ENCODE measurements around the gene MYO10. TPM values are rescaled to one million over a fixed set of nuclear protein-coding genes. Genes with fewer than 3 reads are reported as not detected.

Gene MYO10
- total RNA-seq, 4 donors from 2014 or later, result 5.6 to 11.0 (median 6.4) TPM

GRCh38 chr5:16899171-16899570 is 36.9 kb downstream of the MYO10 start:
- WGBS, 2 donors (ENCODE audit: low coverage in 1 of 2), result 81 to 93% methylated on average over 7 to 8 of the region's 12 CpGs
- no peak overlapping the region for H3K27ac ChIP-seq
- no peaks in the 10 kb centered on the region for H3K27me3 ChIP-seq

DNA sequence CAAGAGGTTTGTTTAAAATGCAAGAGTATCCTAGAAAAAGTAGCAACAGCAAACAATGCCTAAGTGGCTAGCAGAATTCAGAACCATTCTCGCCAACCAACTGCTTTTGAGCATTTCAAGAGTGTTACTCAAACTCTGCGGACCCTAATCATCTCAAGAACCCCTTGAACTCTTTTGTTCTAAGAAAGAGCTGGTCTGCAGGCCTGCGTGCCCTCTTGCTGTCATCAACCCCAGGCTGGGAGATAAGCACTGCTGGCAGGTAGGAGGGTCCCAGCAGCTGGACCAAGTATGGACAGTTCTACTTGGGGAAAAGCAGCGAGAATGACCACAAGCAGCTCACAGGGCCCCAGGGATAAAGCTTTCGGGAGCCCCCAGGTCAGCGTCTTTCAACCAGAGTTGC is 38.3 kb downstream of the MYO10 start:
- Histone ChIP-seq H3K4me3 (no peak overlapping the region), H3K36me3 (no peaks in the 10 kb centered on the region), H3K27me3 (no peaks in the 10 kb centered on the region), H3K27ac (no peak overlapping the region), H3K9me3 (no peaks in the 10 kb centered on the region), H3K4me1 (no peaks in the 10 kb centered on the region)
- ATAC-seq, result no peak
- WGBS, 2 donors (ENCODE audit: low coverage in 1 of 2), result 98 to 100% methylated on average over 2 to 5 of the region's 6 CpGs
- TF ChIP-seq POLR2AphosphoS5 (IDR thresholded peaks at IDR 0.05) (no peak), POLR2A (IDR thresholded peaks at IDR 0.05) (no peak), CTCF (IDR thresholded peaks at IDR 0.05) (no peak)

More at GRCh38 chr5:16899171-16899570, 36.9 kb downstream of the MYO10 start:
- ATAC-seq, result no peak
- H3K36me3 ChIP-seq, result no peaks in the 10 kb centered on the region
- H3K4me3 ChIP-seq, result no peak overlapping the region
- H3K4me1 ChIP-seq, result no peaks in the 10 kb centered on the region
- no peak for TF ChIP-seq POLR2A (IDR thresholded peaks at IDR 0.05)
- no peak for TF ChIP-seq EP300 (IDR thresholded peaks at IDR 0.05)
- no peak for TF ChIP-seq CTCF (IDR thresholded peaks at IDR 0.05)
- TF ChIP-seq POLR2AphosphoS5 (IDR thresholded peaks at IDR 0.05), result no peak
- H3K9me3 ChIP-seq, result no peaks in the 10 kb centered on the region

- no peaks in the 10 kb centered on the region for H3K27me3 ChIP-seq
- H3K9me3 ChIP-seq, result no peaks in the 10 kb centered on the region
- ATAC-seq, result no peak
- 47 to 59% methylated on average over 3 to 7 of the region's 7 CpGs for WGBS, 2 donors (ENCODE audit: low coverage in 1 of 2)
- H3K27ac ChIP-seq, result no peak overlapping the region
- TF ChIP-seq CTCF (IDR thresholded peaks at IDR 0.05), result no peak
- TF ChIP-seq EP300 (IDR thresholded peaks at IDR 0.05), result no peak
- TF ChIP-seq POLR2A (IDR thresholded peaks at IDR 0.05), result no peak
- no peak for TF ChIP-seq POLR2AphosphoS5 (IDR thresholded peaks at IDR 0.05)
- no peak overlapping the region for H3K4me3 ChIP-seq
- no peaks in the 10 kb centered on the region for H3K4me1 ChIP-seq
- no peaks in the 10 kb centered on the region for H3K36me3 ChIP-seq
Observed at GRCh38 chr5:16897284-16897704, 38.8 kb downstream of the MYO10 start.

DNA sequence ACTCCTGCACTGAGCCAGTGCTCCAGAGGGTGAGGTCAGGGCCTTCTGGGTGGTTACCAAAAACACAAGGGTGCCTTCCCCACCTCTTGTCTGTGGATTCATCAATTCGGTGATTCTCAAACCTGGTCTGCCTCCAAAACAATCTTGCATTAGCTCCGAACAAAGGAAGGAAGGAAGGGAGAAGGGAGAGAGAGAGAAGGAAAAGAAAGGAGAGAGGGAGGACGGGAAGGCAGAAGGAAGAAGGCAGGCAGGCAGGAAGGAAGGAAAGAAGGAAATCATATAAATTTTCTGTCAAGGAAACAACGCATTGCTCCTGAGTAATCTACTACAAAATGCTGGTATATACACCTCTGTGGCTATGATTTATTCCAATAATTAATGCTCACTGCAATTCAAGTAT is 39.3 kb downstream of the MYO10 start:
- TF ChIP-seq POLR2A (IDR thresholded peaks at IDR 0.05) (no peak), POLR2AphosphoS5 (IDR thresholded peaks at IDR 0.05) (no peak), EP300 (IDR thresholded peaks at IDR 0.05) (no peak), CTCF (IDR thresholded peaks at IDR 0.05) (no peak)
- 64 to 77% methylated on average over 2 to 4 of the region's 4 CpGs for WGBS, 2 donors (ENCODE audit: low coverage in 1 of 2)
- no peak overlapping the region for H3K27ac ChIP-seq

GRCh38 chr5:16894236-16895057 is 41.6 kb downstream of the MYO10 start:
- ATAC-seq, result no peak
- TF ChIP-seq CTCF (IDR thresholded peaks at IDR 0.05) (no peak), EP300 (IDR thresholded peaks at IDR 0.05) (no peak), POLR2A (IDR thresholded peaks at IDR 0.05) (no peak), POLR2AphosphoS5 (IDR thresholded peaks at IDR 0.05) (no peak)
- Histone ChIP-seq H3K4me3 (no peak overlapping the region), H3K36me3 (no peaks in the 10 kb centered on the region), H3K9me3 (no peaks in the 10 kb centered on the region), H3K27me3 (no peaks in the 10 kb centered on the region), H3K27ac (no peak overlapping the region), H3K4me1 (no peaks in the 10 kb centered on the region)
- 74 to 78% methylated on average over 3 to 13 of the region's 13 CpGs for WGBS, 2 donors (ENCODE audit: low coverage in 1 of 2)

More for the DNA sequence above, 39.3 kb downstream of the MYO10 start:
- Histone ChIP-seq H3K9me3 (no peaks in the 10 kb centered on the region), H3K27me3 (no peaks in the 10 kb centered on the region), H3K4me3 (no peak overlapping the region), H3K36me3 (no peaks in the 10 kb centered on the region), H3K4me1 (no peaks in the 10 kb centered on the region)
- no peak for ATAC-seq
